ENCODE measurements around the gene DHX35. TPM values are rescaled to one million over a fixed set of nuclear protein-coding genes. Genes with fewer than 3 reads are reported as not detected.
A peak's percentile ranks its signal among the peaks of the same experiment; 100 is the strongest.

DHX35 gene
- total RNA-seq, 1 experiment from 2014 or later: 15.9 TPM

DNA sequence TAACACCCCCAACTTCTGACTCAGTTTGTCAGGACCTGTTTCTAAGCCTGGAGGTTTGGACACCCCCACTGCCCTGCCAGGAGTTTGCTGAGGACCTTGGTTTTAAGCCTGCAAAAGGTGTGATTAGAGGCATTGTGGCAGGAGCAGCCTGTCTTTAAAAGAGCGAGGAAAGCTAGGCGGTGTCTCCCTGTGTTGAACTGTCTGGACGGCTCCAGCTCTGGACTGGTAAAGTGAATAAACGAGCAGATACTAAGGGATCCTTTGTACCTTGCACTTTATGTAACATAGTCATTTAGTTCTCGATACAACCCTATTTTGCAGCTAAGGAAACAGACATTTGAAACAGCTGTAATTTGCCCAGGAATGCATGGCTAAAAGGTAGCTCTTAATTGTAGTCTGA is 21.5 kb upstream of the DHX35 start:
- Histone ChIP-seq H3K27ac (ENCODE audit: low read depth, low read length, poor library complexity, severe bottlenecking) (peak overlapping the region; percentile 22), H3K27me3 (replicated peaks; ENCODE audit: insufficient read depth, low read depth, low read length, poor library complexity) (no peaks in the 10 kb centered on the region), H3K4me1 (ENCODE audit: insufficient read depth, low read length, poor library complexity, severe bottlenecking) (peaks cover 5% of the 10 kb centered on the region), H3K4me3 (ENCODE audit: low read depth, low read length, poor library complexity, severe bottlenecking) (no peak overlapping the region), H3K36me3 (ENCODE audit: insufficient read depth, low read length, poor library complexity, severe bottlenecking) (peaks cover 66% of the 10 kb centered on the region), H3K9me3 (ENCODE audit: low read depth, low read length, poor library complexity, severe bottlenecking) (no peaks in the 10 kb centered on the region)
- intact Hi-C loops (cut with micrococcal nuclease; ENCODE audit: unreplicated experiment): no loop called here
- no TSS peak for BruUV-seq (replicated peaks)
- no peak for DNase-seq (ENCODE audit: low spot score)
- TF ChIP-seq, protein P1, sequence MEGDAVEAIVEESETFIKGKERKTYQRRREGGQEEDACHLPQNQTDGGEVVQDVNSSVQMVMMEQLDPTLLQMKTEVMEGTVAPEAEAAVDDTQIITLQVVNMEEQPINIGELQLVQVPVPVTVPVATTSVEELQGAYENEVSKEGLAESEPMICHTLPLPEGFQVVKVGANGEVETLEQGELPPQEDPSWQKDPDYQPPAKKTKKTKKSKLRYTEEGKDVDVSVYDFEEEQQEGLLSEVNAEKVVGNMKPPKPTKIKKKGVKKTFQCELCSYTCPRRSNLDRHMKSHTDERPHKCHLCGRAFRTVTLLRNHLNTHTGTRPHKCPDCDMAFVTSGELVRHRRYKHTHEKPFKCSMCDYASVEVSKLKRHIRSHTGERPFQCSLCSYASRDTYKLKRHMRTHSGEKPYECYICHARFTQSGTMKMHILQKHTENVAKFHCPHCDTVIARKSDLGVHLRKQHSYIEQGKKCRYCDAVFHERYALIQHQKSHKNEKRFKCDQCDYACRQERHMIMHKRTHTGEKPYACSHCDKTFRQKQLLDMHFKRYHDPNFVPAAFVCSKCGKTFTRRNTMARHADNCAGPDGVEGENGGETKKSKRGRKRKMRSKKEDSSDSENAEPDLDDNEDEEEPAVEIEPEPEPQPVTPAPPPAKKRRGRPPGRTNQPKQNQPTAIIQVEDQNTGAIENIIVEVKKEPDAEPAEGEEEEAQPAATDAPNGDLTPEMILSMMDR (conservative IDR thresholded peaks at IDR 0.05; ENCODE audit: low read depth, low read length): no peak
- TF ChIP-seq EZH2 (IDR thresholded peaks at IDR 0.05; ENCODE audit: borderline replicate concordance, low read depth, low read length, poor library complexity, severe bottlenecking): no peak
- POLR2A ChIA-PET (ENCODE audit: low non-redundant PET): no interaction called here
- CTCF ChIA-PET: no interaction called here

DNA sequence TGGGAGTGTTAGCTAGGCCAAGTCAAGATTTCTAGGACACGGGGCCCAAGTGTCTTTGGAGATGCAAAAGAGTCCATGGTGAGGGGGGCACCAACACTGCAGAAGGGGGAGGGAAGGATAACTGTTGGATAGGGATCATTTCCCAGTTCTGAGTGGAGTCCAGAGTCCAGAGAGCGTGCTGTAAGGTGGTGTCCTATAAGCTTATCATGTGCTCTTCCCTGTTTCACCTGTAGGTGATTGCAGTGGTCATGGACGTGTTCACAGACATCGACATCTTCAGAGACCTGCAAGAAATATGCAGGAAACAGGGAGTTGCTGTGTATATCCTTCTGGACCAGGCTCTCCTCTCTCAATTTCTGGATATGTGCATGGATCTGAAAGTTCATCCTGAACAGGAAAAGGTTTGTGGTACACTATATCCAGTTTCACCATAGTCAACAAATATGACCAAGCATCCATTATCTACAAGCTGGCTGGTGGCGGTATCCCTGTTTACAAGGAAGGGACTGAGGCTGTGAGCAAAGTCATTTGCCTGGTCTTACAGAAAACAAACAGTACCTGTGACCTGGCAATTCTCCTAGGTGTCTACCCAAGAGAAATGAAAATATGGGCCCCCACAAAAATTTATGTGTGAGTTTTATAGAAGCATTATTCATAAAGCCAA is 20.3 kb upstream of the DHX35 start:
- no peak overlapping the region for H3K27ac ChIP-seq (ENCODE audit: low read depth, low read length, poor library complexity, severe bottlenecking)
- H3K4me1 ChIP-seq (ENCODE audit: insufficient read depth, low read length, poor library complexity, severe bottlenecking): peaks cover 5% of the 10 kb centered on the region
- no peaks in the 10 kb centered on the region for H3K27me3 ChIP-seq (replicated peaks; ENCODE audit: insufficient read depth, low read depth, low read length, poor library complexity)
- no peak overlapping the region for H3K4me3 ChIP-seq (ENCODE audit: low read depth, low read length, poor library complexity, severe bottlenecking)
- peaks cover 71% of the 10 kb centered on the region for H3K36me3 ChIP-seq (ENCODE audit: insufficient read depth, low read length, poor library complexity, severe bottlenecking)
- no peaks in the 10 kb centered on the region for H3K9me3 ChIP-seq (ENCODE audit: low read depth, low read length, poor library complexity, severe bottlenecking)
- intact Hi-C loops (cut with micrococcal nuclease; ENCODE audit: unreplicated experiment): no loop called here
- TF ChIP-seq, protein P1 (conservative IDR thresholded peaks at IDR 0.05; ENCODE audit: low read depth, low read length): 0 out of 2 replicates have a peak, but pooled peaks have one; percentile 9
- no peak for TF ChIP-seq EZH2 (IDR thresholded peaks at IDR 0.05; ENCODE audit: borderline replicate concordance, low read depth, low read length, poor library complexity, severe bottlenecking)
- CTCF ChIA-PET: no interaction called here
- DNase-seq (ENCODE audit: low spot score): no peak
- BruUV-seq (replicated peaks): no TSS peak
- POLR2A ChIA-PET (ENCODE audit: low non-redundant PET): no interaction called here

DNA sequence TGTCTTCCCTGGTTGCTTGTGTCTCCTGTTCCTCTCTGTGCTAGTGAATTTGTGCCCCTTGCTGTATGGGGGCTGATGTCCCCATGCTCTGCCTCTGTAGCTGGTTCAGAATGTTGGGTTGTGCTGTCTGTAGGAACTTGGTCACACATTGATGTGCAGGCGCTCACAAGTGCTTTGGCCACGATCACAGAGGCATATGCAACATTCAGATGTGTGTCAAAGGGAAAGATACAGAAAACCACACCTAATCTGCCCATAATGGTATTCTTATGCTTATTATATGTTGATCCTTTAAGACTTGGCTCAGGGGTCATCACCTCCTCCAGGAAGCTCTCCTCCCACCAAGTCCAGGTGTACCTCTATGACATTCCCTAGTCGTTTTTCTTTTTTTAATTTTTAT is 17.1 kb upstream of the DHX35 start:
- H3K27me3 ChIP-seq (replicated peaks; ENCODE audit: insufficient read depth, low read depth, low read length, poor library complexity): no peaks in the 10 kb centered on the region
- H3K36me3 ChIP-seq (ENCODE audit: insufficient read depth, low read length, poor library complexity, severe bottlenecking): peaks cover 82% of the 10 kb centered on the region
- intact Hi-C loops (cut with micrococcal nuclease; ENCODE audit: unreplicated experiment): no loop called here
- H3K9me3 ChIP-seq (ENCODE audit: low read depth, low read length, poor library complexity, severe bottlenecking): no peaks in the 10 kb centered on the region
- H3K4me1 ChIP-seq (ENCODE audit: insufficient read depth, low read length, poor library complexity, severe bottlenecking): peaks cover under 1% of the 10 kb centered on the region
- ChIA-PET CTCF (interaction anchor here (1.0 kb wide), 1 partner anchor 19 kb away, joined by 3 read pairs; the partner anchor contains the start of gene FAM83D), POLR2A (ENCODE audit: low non-redundant PET) (no interaction called here)
- no TSS peak for BruUV-seq (replicated peaks)
- no peak for TF ChIP-seq EZH2 (IDR thresholded peaks at IDR 0.05; ENCODE audit: borderline replicate concordance, low read depth, low read length, poor library complexity, severe bottlenecking)
- TF ChIP-seq, protein P1 (conservative IDR thresholded peaks at IDR 0.05; ENCODE audit: low read depth, low read length): no peak
- no peak for DNase-seq (ENCODE audit: low spot score)
- H3K4me3 ChIP-seq (ENCODE audit: low read depth, low read length, poor library complexity, severe bottlenecking): no peak overlapping the region
- H3K27ac ChIP-seq (ENCODE audit: low read depth, low read length, poor library complexity, severe bottlenecking): no peak overlapping the region

Data from A673 (cell line).